Upper lobe of left lung (tissue), 4 donors: ENCODE measurements around the gene AFF4.

Experiments
- EP300 ChIP-seq, 4 donors: sonication (generic); formaldehyde crosslinking; IDR thresholded peaks; one replicate each; pipeline ENCODE4 v1.5.1; 2017; ENCODE audit warnings: antibody characterized with exemption in 4 of 4, control low read depth in 2 of 4
- POLR2A ChIP-seq, 4 donors: fragments of 450-650 bp; IDR thresholded peaks; one replicate each; pipeline ENCODE4 v1.5.1; 2016 to 2017; ENCODE audit warnings: antibody characterized with exemption in 4 of 4, mild to moderate bottlenecking in 2 of 4
- POLR2AphosphoS5 ChIP-seq, 2 donors: sonication (generic); formaldehyde crosslinking; IDR thresholded peaks; one replicate each; pipeline ENCODE4 v1.5.1; 2017; ENCODE audit warnings: antibody characterized with exemption in 2 of 2
- TF ChIP-seq, protein P1 (sequence below), 6 experiments: fragments of 450-650 bp in 4 of 6; fragments of 200-600 bp in 2 of 6; sonication (generic) in 2 of 6; IDR thresholded peaks; one replicate each; pipeline ENCODE4 v1.5.1; 2016 to 2019; ENCODE audit warnings: antibody characterized with exemption in 6 of 6

DNA sequence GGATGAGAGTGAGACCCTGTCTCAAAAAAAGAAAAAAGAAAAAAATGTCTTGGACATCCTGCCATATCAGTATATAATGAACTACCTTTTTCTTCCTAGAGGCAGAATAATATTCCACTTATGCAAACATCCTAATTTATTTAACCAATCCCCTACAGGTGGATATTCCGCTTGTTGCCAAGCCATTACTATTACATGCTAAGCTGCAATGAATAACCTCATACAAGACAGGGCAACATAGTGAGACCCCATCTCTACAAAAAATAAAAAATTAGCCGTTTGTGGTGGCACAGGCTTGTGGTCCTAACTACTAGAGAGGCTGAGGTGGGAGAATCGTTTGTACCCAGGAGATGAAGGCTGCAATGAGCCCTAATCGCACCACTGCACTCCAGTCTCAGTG, 1.7 kb upstream of the AFF4 start:
- TF ChIP-seq, protein P1, sequence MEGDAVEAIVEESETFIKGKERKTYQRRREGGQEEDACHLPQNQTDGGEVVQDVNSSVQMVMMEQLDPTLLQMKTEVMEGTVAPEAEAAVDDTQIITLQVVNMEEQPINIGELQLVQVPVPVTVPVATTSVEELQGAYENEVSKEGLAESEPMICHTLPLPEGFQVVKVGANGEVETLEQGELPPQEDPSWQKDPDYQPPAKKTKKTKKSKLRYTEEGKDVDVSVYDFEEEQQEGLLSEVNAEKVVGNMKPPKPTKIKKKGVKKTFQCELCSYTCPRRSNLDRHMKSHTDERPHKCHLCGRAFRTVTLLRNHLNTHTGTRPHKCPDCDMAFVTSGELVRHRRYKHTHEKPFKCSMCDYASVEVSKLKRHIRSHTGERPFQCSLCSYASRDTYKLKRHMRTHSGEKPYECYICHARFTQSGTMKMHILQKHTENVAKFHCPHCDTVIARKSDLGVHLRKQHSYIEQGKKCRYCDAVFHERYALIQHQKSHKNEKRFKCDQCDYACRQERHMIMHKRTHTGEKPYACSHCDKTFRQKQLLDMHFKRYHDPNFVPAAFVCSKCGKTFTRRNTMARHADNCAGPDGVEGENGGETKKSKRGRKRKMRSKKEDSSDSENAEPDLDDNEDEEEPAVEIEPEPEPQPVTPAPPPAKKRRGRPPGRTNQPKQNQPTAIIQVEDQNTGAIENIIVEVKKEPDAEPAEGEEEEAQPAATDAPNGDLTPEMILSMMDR (IDR thresholded peaks at IDR 0.05) = no peak
- TF ChIP-seq EP300 (IDR thresholded peaks at IDR 0.05) = no peak
- TF ChIP-seq POLR2AphosphoS5 (IDR thresholded peaks at IDR 0.05) = no peak
- no peak for TF ChIP-seq POLR2A (IDR thresholded peaks at IDR 0.05)
